ENCODE results near the gene NUMA1.

The NUMA1 gene
- total RNA-seq, result 372 to 1,076 (median 856) reads per million in 4 experiments

DNA sequence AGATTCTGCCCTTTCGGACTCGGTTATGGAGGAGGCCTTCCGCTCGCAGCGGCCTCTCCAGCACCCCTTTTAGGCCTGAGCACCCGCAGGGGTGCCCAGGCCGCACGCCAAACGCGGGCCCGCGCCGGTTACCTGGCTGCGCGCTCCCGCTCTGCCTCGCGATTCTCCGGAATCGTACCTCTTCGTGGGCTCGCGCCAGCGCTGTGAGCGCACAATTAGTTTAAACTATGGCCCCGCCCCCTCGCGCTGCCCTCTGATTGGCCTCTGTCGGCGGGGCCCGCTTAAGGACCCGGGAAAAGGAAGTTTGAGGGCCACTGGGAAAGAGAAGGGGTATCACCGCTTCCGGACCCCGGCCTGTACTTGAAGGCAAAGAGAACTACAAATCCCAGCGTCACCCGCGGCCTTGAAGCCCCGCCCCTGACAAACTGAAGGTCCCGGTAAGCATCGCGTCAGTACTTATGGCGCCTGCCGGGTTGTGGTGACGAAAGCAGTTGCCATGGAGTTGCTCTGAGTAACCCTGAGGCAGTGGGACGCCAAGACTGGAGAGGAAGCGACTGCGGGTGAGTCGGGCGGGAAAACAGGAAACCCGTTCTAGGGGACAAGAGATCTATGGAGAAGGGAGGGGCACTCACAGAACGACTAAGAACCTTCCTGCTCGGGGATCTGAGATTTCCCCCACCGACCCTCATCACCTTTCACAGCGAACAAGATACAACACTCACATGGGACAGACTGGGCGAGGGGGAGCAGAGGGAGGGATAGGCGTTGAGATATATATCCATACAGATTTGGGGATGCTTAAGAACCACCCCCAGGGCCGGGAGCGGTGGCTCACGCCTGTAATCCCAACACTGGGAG is at the start of gene NUMA1, which contains the start of gene LRRC51:
TSS of gene NUMA1 (minus strand) at position 217 of the 858 bp plus-strand sequence. CDS start 44,599 bp downstream, outside the sequence.
TSS of gene LRRC51 (plus strand) at position 525 of the 858 bp plus-strand sequence. CDS start 8,234 bp downstream, outside the sequence.
- DNase-seq, result peak; percentile 98

DNA sequence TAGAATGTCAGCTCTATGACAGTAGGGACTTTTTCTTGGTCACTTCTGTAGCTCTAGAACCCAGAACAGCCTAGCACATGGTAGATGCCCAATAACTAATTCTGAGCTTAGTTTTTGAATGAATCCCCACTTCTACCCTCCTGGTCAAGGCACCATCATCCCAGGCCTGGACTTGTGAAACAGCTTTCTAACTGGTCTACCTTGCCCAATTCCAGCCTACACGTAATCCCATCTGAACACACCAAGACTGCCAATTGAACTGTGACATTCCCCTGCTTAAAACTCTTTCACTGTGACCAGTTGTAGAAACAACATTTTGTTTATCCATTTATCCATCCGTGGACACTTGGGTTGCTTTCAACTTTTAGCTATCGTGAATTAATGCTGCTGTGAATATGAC is 49.0 kb upstream of the NUMA1 start:
- no peak for DNase-seq

- no peak for DNase-seq
Measured at GRCh38 chr11:72127923-72128322, 47.6 kb upstream of the NUMA1 start.

- no peak for DNase-seq
Measured at GRCh38 chr11:72125956-72126355, 45.6 kb upstream of the NUMA1 start.

GRCh38 chr11:72124046-72124445 is 43.7 kb upstream of the NUMA1 start:
- DNase-seq, result no peak

DNA sequence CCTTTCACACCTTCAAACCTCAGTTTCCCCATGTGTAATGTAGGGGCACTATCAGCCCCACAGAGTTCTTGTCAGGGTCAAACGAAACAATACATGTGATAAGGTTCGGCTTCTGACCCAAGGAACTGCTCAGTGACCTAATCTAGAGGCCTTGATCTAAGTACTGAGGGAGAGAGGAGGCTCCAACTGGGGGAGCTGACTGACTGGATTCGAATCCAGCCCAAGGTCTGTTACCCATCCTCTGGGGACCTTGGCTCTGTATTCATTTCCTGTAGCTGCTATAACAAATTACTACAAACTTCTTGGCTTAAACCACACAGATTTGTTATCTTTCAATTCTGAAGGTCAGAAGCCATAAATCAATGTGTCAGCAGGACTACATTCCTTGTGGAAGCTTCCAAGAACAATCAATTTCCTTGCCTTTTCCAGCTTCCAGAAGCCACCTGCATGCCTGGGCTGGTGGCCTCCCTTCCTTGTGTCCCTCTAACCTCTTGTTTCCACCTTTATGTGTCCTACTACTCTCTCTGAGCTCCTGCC is 42.8 kb upstream of the NUMA1 start:
- DNase-seq, result no peak

GRCh38 chr11:72122607-72123006 is 42.3 kb upstream of the NUMA1 start:
- DNase-seq, result no peak

- DNase-seq, result no peak
Measured at GRCh38 chr11:72120930-72121329, 40.6 kb upstream of the NUMA1 start.

DNA sequence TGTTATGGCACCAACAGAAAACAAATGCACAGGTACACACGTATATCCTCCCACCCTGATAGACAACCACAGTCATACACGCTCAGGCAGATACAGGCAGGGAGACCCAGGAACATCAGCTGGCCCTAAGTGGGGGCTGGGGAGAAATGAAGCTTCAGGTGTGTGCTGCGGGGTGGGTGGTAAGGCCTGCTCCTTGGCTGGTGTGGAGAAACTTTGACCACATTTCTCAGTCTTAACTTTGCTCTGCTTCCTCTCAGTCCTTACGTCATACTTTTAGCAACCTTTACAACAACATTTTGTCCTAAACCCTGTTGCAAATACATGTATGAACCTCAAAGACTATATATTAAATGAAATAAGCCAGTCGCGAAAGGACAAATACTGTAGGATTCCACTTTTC is 38.9 kb upstream of the NUMA1 start:
- DNase-seq, result no peak

GRCh38 chr11:72116019-72116755 is 35.8 kb upstream of the NUMA1 start:
- DNase-seq, result no peak

DNA sequence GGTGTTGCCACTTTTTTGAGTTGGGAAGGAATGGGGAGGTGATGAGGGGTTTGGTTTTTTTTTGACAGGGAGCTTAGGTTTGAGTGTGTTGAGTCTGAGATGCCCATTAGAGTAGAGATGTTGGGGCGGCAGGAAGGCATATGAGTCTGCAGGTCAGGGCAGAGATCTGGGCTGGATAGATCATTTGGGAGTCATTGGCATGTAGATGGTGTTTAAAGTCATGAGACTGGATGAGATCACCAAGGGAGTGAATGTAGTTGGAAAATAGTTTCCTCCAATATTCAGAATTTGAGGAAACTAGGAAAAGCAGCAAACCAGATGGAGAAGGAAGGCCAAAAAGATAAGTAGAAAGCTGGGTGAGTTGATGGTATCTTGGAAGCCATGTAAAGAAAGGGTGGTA is 34.2 kb upstream of the NUMA1 start:
- no peak for DNase-seq

GRCh38 chr11:72112978-72113808 is 32.9 kb upstream of the NUMA1 start:
- no peak for DNase-seq

GRCh38 chr11:72112143-72112977 is 32.0 kb upstream of the NUMA1 start, which contains the start of gene ANAPC15:
Gene ANAPC15 (minus strand): TSS chr11:72112695. CDS start chr11:72111276, 1,419 bp downstream.
- DNase-seq, result peak; percentile 95

- DNase-seq, result no peak
Measured at GRCh38 chr11:72111300-72112142, 31.2 kb upstream of the NUMA1 start.

DNA sequence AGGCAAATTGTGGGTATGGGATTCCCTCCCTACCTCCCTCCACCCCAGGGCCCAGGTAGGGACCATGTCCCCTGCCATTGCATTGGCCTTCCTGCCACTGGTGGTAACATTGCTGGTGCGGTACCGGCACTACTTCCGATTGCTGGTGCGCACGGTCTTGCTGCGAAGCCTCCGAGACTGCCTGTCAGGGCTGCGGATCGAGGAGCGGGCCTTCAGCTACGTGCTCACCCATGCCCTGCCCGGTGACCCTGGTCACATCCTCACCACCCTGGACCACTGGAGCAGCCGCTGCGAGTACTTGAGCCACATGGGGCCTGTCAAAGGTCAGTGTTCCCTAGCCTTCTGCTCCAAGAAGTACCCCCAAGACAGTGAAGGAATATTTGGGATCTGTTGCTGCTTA is 25.5 kb upstream of the NUMA1 start, which contains the start of gene TOMT:
TSS of gene TOMT (plus strand) at position 37 of the 400 bp plus-strand sequence. CDS start at position 65, 28 bp downstream.
- DNase-seq, result no peak

GRCh38 chr11:72103754-72104167 is 23.4 kb upstream of the NUMA1 start:
- DNase-seq, result no peak

DNA sequence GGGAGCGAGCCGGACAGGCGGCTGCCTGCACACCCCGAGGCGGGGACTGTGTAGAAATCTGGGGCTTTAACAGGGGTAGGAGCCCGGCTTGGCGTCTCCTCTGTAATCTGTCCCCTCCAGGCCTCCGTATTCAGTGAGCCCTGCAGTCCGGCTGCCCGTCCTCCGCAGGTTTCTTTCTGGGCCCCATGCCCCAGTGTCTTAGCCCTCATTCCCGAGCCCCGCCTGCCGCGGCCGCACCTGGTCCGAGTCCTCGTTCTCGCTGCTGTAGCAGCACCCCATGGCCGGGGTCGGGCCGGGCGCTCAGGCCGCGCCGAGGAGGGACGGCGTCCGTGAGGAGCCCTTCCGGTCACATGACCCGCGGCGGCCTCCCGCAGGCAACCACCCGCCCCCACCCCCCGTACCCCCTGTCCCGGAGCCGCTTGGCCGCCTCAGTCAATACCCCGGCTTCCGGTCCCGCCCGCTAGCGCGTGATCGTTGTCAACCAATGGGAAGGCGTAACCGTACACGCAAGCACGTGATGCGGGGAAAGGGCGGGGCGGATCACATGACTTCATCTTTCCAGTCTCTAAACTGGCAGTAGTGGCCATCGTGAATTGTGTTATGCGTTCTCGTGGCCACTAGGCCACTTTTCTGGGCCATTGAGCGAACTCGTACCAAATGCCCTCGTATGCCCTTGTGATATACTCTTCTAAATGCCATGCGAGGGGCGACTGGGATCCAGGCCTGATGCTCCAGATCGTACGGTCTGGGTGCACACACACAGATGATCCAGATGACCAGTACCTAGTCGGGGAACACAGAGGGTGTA is 22.8 kb upstream of the NUMA1 start, which contains the start of gene LAMTOR1:
TSS of gene LAMTOR1 (minus strand) at position 352 of the 808 bp plus-strand sequence. CDS start at position 279, 73 bp downstream.
- peak; percentile 97 for DNase-seq

DNA sequence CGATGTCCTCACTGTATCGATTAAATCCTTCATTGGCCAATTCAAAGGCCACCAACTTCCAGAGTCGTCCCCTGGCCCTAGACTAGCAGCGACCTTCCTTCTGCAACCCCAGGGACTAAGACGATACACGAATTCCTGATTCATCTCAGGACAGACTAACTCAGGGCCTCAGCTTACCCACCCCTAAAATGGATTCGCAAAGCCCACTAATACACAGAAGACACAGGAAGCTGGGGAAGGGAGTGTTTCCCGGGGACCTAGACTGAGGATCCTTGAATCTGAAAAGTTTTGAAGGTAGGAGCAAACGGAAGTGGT is 22.2 kb upstream of the NUMA1 start:
- no peak for DNase-seq

GRCh38 chr11:72102162-72102561 is 21.8 kb upstream of the NUMA1 start:
- DNase-seq, result no peak
